ENCODE results near the gene CTNND2.

The CTNND2 gene

DNA sequence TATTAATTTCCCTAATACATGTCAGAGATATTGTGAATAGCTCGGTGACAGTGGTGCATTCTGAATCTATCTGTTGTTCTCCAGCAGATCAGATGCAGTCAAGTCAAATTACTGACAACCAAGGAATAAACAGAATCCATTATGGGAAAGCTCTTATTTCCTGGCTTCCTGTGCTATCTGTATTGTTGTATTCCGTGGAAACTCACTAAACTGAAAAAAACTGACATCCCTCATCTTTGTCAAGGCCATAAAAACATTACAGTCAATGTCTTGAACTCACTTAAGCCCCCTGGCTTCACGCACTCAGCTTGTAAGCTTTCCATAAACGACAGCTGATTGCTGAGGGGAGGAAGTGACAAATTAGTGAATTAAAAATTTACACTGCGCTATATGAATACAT lies 245.9 kb downstream of the CTNND2 start:
- H3K4me3 ChIP-seq (ENCODE audit: low read length), result no peak overlapping the region
- H3K27me3 ChIP-seq (replicated peaks; ENCODE audit: control insufficient read depth, insufficient read depth, low read length), result no peaks in the 10 kb centered on the region
- H3K9ac ChIP-seq (ENCODE audit: low read length), result no peak overlapping the region
- no peaks in the 10 kb centered on the region for H3K4me1 ChIP-seq (ENCODE audit: control insufficient read depth, insufficient read depth, low read length)
- no peaks in the 10 kb centered on the region for H3K9me3 ChIP-seq (ENCODE audit: control insufficient read depth, low read length)
- DNase-seq (ENCODE audit: low read depth), result no peak
- H3K36me3 ChIP-seq (ENCODE audit: control insufficient read depth, insufficient read depth, low read length, severe bottlenecking), result no peaks in the 10 kb centered on the region

DNA sequence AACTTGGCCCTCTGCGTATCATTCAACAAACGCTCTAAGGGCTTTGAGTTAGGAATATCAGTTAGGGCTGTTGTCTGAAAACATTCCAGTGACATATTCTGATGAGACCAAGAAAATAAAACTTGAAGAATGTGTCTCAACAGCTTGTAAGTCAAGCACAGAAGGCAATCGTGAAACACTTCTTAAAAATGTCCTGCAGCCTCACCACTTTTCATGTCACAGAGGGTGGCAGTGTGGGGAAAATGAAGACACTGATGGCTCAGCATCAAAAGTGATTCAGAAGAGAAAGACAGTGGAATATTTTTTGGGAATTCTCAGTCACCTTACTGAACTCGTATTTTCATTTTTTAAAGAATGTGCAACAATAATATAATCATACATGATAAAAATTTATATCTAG lies 247.3 kb downstream of the CTNND2 start:
- Histone ChIP-seq H3K4me1 (ENCODE audit: control insufficient read depth, insufficient read depth, low read length) (no peaks in the 10 kb centered on the region), H3K9me3 (ENCODE audit: control insufficient read depth, low read length) (no peaks in the 10 kb centered on the region), H3K4me3 (ENCODE audit: low read length) (no peak overlapping the region), H3K9ac (ENCODE audit: low read length) (no peak overlapping the region), H3K27me3 (replicated peaks; ENCODE audit: control insufficient read depth, insufficient read depth, low read length) (no peaks in the 10 kb centered on the region), H3K36me3 (ENCODE audit: control insufficient read depth, insufficient read depth, low read length, severe bottlenecking) (no peaks in the 10 kb centered on the region)
- no peak for DNase-seq (ENCODE audit: low read depth)

DNA sequence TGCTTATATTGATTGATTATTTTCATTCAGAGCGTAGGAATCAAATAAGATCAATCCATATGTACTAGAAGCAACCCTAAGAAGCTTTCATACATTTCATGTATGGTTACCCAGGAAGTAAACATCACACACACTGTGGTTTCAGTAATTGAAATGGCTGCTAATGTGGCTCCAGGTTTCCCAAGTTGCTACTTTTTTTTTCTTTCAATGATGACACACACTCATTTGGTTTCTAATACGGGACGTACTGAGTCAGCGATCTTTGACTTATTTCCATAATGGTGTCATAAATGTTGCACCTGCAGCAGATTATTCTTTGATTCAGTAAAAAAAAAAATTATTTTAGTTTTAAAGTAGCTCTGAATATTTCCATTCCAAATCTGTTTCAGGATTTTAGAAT lies 248.6 kb downstream of the CTNND2 start:
- no peaks in the 10 kb centered on the region for H3K36me3 ChIP-seq (ENCODE audit: control insufficient read depth, insufficient read depth, low read length, severe bottlenecking)

DNA sequence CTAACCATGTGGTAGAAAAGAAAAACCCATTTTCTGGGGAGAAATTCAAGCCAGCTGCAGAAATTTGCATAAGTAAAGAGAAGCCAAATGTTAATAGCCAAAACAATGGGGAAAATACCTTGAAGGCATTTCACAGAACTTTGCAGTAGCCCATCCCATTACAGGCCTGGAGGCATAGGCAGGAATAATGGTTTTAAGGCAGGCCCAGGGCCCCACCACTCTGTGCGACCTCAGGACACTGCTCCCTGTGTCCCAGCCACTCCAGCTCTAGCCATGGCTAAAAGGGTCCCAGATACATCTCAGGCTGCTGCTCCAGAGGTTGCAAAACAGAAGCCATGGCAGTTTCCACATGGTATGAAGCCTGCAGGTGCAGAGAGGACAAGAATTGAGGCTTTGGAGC lies 253.3 kb downstream of the CTNND2 start:
- Histone ChIP-seq H3K4me3 (ENCODE audit: low read length) (no peak overlapping the region), H3K9me3 (ENCODE audit: control insufficient read depth, low read length) (no peaks in the 10 kb centered on the region), H3K36me3 (ENCODE audit: control insufficient read depth, insufficient read depth, low read length, severe bottlenecking) (no peaks in the 10 kb centered on the region), H3K4me1 (ENCODE audit: control insufficient read depth, insufficient read depth, low read length) (no peaks in the 10 kb centered on the region), H3K9ac (ENCODE audit: low read length) (no peak overlapping the region), H3K27me3 (replicated peaks; ENCODE audit: control insufficient read depth, insufficient read depth, low read length) (no peaks in the 10 kb centered on the region)
- DNase-seq (ENCODE audit: low read depth), result no peak

More for the DNA sequence above, 248.6 kb downstream of the CTNND2 start:
- H3K4me1 ChIP-seq (ENCODE audit: control insufficient read depth, insufficient read depth, low read length), result no peaks in the 10 kb centered on the region
- H3K4me3 ChIP-seq (ENCODE audit: low read length), result no peak overlapping the region
- H3K9me3 ChIP-seq (ENCODE audit: control insufficient read depth, low read length), result no peaks in the 10 kb centered on the region
- no peak for DNase-seq (ENCODE audit: low read depth)
- no peaks in the 10 kb centered on the region for H3K27me3 ChIP-seq (replicated peaks; ENCODE audit: control insufficient read depth, insufficient read depth, low read length)
- H3K9ac ChIP-seq (ENCODE audit: low read length), result no peak overlapping the region

DNA sequence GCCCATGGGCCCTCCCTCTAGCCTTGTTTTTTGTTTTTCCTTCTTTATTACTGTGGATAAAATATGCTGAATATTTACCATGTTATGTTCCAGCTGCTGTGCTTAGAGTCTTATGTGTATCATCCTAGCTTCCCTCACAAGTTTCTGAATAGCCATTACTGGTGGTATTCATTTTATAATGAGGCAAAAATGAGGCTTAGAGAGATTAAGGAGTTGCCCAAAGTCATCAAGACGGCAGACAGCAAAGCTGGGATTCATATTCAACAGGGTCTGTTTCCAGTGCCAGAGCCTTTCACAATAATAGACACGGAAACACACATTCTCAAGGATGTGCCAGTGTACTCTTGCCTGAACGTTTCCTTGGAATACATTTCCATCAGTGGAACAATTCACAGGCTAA lies 258.1 kb downstream of the CTNND2 start:
- Histone ChIP-seq H3K4me3 (ENCODE audit: low read length) (no peak overlapping the region), H3K27me3 (replicated peaks; ENCODE audit: control insufficient read depth, insufficient read depth, low read length) (no peaks in the 10 kb centered on the region), H3K36me3 (ENCODE audit: control insufficient read depth, insufficient read depth, low read length, severe bottlenecking) (no peaks in the 10 kb centered on the region), H3K9me3 (ENCODE audit: control insufficient read depth, low read length) (no peaks in the 10 kb centered on the region), H3K9ac (ENCODE audit: low read length) (no peak overlapping the region), H3K4me1 (ENCODE audit: control insufficient read depth, insufficient read depth, low read length) (no peaks in the 10 kb centered on the region)
- DNase-seq (ENCODE audit: low read depth), result no peak

DNA sequence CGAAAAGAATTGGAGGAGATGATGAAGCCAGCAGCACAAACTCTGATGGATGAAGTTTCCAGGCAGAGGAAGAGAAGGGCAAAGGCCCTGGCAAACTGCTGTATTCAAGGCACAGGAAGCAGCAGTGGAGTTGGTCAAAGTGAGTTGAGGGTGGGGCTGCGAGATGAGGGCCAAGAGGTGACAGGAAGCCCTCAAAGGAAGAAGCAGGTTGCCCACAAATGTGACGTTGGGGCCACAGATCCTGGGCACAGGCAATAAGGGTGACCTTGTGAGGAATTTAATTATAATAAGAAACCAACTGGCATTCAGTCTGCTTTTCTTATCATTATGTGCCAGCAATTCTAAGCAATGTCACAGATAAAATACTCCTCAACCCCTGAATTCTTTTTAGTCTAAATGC lies 261.8 kb downstream of the CTNND2 start:
- no peak overlapping the region for H3K4me3 ChIP-seq (ENCODE audit: low read length)
- no peaks in the 10 kb centered on the region for H3K9me3 ChIP-seq (ENCODE audit: control insufficient read depth, low read length)
- H3K36me3 ChIP-seq (ENCODE audit: control insufficient read depth, insufficient read depth, low read length, severe bottlenecking), result no peaks in the 10 kb centered on the region
- H3K4me1 ChIP-seq (ENCODE audit: control insufficient read depth, insufficient read depth, low read length), result no peaks in the 10 kb centered on the region
- DNase-seq (ENCODE audit: low read depth), result no peak
- no peaks in the 10 kb centered on the region for H3K27me3 ChIP-seq (replicated peaks; ENCODE audit: control insufficient read depth, insufficient read depth, low read length)
- H3K9ac ChIP-seq (ENCODE audit: low read length), result no peak overlapping the region

DNA sequence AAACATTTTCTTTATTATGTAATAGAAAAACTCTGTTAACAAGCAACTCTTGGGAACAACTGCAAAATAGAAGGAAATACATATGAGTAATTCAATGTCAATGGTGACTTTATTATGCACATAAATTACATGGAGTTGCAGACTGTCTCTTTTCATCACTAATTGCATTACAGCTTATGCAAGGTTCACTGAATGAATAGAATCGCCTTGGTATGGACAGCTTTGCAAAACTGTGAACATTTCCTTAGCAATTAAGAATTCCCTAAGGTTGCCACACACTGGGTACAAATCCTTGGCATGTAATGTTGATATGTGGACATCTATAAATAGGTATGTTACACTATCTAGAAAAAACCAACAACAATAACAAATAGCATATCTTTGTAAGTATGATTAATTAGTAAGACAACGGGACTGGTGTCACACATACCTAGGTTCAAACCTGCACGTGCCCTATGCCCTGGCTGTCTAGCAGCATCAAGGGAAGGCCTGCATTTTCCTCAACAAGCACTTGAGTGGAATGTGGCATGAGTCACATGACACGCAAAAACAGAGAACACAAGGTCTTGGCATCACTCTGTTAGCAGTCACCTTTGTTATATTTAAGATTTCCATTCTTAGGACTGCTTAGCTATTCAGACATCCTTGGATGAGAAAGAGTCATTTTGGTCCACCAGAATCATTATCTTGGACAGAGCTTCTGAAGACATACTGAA lies 263.9 kb downstream of the CTNND2 start:
- H3K36me3 ChIP-seq (ENCODE audit: control insufficient read depth, insufficient read depth, low read length, severe bottlenecking), result no peaks in the 10 kb centered on the region
- H3K4me3 ChIP-seq (ENCODE audit: low read length), result no peak overlapping the region
- DNase-seq (ENCODE audit: low read depth), result no peak
- no peaks in the 10 kb centered on the region for H3K9me3 ChIP-seq (ENCODE audit: control insufficient read depth, low read length)
- no peaks in the 10 kb centered on the region for H3K4me1 ChIP-seq (ENCODE audit: control insufficient read depth, insufficient read depth, low read length)
- no peak overlapping the region for H3K9ac ChIP-seq (ENCODE audit: low read length)
- H3K27me3 ChIP-seq (replicated peaks; ENCODE audit: control insufficient read depth, insufficient read depth, low read length), result peaks cover 3% of the 10 kb centered on the region

DNA sequence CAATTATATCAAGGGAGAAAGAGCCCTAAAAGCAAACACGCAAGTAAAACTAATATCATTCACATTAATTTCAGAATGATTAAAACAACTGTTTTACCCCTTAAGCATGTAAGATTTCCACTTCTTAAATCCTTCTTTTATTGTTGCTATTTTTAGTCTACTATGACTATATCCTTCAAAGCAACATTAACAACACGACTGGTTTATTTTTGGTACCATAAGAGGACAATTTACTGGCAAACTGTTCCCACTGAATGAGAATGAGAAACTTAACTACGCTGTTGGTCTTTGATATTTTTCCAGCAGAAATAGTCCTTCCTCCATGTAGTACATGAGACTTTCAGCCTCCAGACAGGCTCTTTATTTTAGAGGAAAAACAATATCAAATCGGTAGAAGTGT lies 281.5 kb downstream of the CTNND2 start:
- H3K9ac ChIP-seq (ENCODE audit: low read length), result no peak overlapping the region
- H3K4me3 ChIP-seq (ENCODE audit: low read length), result no peak overlapping the region
- H3K27me3 ChIP-seq (replicated peaks; ENCODE audit: control insufficient read depth, insufficient read depth, low read length), result no peaks in the 10 kb centered on the region
- H3K4me1 ChIP-seq (ENCODE audit: control insufficient read depth, insufficient read depth, low read length), result no peaks in the 10 kb centered on the region
- peaks cover 5% of the 10 kb centered on the region for H3K9me3 ChIP-seq (ENCODE audit: control insufficient read depth, low read length)
- DNase-seq (ENCODE audit: low read depth), result no peak
- H3K36me3 ChIP-seq (ENCODE audit: control insufficient read depth, insufficient read depth, low read length, severe bottlenecking), result no peaks in the 10 kb centered on the region

DNA sequence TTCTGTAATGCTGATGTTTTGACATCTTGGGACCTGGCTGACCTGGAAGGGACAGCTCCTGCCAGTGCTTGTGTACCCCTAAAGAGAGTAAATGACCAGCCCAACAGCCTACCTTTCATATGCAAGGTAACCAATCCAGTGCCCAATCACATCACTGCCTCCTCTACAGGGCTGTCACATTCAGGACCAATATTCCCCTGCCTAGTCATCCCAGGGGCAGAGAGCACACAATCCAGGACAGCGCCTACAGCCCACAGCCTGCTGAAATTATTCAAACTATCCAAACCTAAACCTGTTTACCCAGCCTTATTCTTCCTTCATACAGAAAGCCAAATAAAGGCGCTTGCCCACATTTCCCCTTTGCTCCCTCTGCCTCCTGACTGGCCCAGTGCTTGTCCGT lies 284.1 kb downstream of the CTNND2 start:
- H3K9me3 ChIP-seq (ENCODE audit: control insufficient read depth, low read length), result peaks cover 5% of the 10 kb centered on the region

DNA sequence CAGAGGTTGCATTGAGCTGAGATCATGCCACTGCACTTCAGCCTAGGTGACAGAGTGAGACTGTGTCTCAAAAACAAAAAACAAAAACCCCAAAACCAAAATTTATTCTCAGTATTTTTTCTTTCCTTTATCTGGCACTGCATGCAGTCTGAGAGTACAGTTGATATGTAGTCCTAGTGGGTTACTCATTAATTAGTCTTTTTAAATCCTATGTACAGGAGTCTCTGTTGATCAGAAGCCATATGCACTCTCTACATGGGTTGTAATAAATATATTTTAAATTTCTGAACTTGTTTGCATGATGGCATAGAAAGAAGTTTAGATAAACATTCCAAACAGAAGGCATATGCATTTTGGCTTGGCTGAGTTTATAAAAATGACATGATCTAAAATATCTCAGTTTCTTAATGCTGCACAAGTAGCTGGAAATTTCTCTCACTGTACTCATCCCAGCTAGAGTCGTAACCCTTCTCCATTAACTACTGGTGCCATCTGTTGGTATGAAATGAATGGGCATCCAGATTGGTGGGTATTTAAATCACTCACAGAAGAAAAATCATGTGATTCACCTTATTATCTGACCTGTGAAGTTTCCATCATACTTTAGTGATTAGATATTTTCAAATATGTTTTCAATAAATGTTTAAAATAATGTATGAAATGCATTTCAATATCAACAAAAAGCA lies 284.8 kb downstream of the CTNND2 start:
- Histone ChIP-seq H3K36me3 (ENCODE audit: control insufficient read depth, insufficient read depth, low read length, severe bottlenecking) (no peaks in the 10 kb centered on the region), H3K4me3 (ENCODE audit: low read length) (no peak overlapping the region), H3K9ac (ENCODE audit: low read length) (no peak overlapping the region), H3K27me3 (replicated peaks; ENCODE audit: control insufficient read depth, insufficient read depth, low read length) (no peaks in the 10 kb centered on the region), H3K4me1 (ENCODE audit: control insufficient read depth, insufficient read depth, low read length) (peaks cover 3% of the 10 kb centered on the region), H3K9me3 (ENCODE audit: control insufficient read depth, low read length) (peaks cover 5% of the 10 kb centered on the region)
- DNase-seq (ENCODE audit: low read depth), result no peak

More for the DNA sequence above, 284.1 kb downstream of the CTNND2 start:
- Histone ChIP-seq H3K27me3 (replicated peaks; ENCODE audit: control insufficient read depth, insufficient read depth, low read length) (no peaks in the 10 kb centered on the region), H3K9ac (ENCODE audit: low read length) (no peak overlapping the region), H3K36me3 (ENCODE audit: control insufficient read depth, insufficient read depth, low read length, severe bottlenecking) (no peaks in the 10 kb centered on the region), H3K4me1 (ENCODE audit: control insufficient read depth, insufficient read depth, low read length) (peaks cover 3% of the 10 kb centered on the region), H3K4me3 (ENCODE audit: low read length) (no peak overlapping the region)
- DNase-seq (ENCODE audit: low read depth), result no peak

DNA sequence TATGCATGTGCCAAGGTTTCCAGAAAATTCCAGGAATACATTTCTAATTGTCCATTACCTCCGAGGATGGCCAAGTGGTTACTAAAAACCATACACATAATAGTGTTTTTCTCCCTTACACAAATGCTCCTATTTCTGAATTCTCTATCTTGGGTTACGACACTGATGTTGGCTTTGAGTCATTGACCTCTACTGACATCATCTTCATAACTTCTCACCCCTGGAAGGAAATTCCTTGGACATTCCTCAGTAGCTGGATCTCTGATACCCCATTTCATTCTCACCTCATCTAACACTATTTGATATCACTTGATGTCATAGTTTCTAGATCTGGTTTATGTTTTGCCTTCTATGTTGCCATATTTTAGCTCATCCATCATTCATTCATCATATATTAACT lies 287.2 kb downstream of the CTNND2 start:
- Histone ChIP-seq H3K9ac (ENCODE audit: low read length) (no peak overlapping the region), H3K27me3 (replicated peaks; ENCODE audit: control insufficient read depth, insufficient read depth, low read length) (no peaks in the 10 kb centered on the region), H3K36me3 (ENCODE audit: control insufficient read depth, insufficient read depth, low read length, severe bottlenecking) (no peaks in the 10 kb centered on the region), H3K9me3 (ENCODE audit: control insufficient read depth, low read length) (no peaks in the 10 kb centered on the region), H3K4me1 (ENCODE audit: control insufficient read depth, insufficient read depth, low read length) (peaks cover 3% of the 10 kb centered on the region), H3K4me3 (ENCODE audit: low read length) (no peak overlapping the region)
- DNase-seq (ENCODE audit: low read depth), result no peak
